DMS53 treated with DMSO at 0.1 percent for 48 hours (cell line): ENCODE measurements around the gene CCNY.

Experiments used
- DNase-seq: peaks from one replicate; lab custom pipeline; 2025; ENCODE audit not compliant: unreplicated experiment; lab: John Stamatoyannopoulos, UW

The CCNY gene

DNA sequence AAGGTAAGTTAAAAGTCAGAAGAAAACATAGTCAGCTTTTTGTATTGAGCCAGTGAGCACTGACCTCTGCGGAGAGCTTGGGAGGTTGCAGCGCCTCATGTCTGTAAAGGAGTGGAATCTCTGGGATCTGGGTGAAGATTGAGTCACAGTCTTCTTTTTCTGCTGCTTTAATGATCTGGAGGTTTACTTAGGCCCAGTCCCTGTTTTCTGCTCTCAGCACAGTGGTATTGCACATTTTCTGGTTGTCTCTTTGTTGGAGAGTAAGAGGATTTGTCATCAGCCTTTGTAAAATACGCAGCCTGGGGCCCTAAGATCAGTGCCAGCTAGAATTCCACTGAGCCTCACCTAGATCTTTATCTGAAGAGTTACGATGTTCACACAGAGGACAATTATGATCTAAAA is 210.5 kb downstream of the CCNY start:
- DNase-seq: no peak

DNA sequence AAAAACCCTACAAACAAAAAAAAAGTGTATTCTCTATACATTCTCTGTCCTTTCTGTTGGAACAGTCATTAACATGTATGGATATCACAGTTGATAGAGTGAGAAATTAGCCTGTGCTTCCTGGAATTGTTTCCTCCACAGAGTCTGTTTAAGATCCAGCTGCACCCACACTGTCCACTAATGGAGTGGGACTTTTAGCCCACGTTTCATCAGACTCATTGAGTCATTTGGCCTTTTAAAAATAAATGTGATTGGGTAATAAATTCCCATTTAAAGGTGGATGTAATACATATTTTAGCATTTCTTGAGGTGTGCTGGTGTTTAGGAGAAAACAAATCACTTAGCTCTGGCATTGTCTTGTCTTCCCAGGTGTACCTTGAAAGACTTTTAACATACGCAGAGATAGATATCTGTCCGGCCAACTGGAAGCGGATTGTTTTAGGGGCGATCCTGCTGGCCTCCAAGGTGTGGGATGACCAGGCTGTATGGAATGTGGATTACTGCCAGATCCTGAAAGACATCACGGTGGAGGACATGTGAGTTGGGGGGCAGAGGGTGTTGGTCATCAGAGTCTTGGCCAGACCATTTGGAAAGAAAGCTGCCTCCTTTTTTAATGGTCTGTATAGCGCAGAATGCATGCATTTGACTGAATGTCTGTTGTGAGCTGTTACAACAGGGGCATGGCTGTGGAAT is 216.5 kb downstream of the CCNY start:
- no peak for DNase-seq

DNA sequence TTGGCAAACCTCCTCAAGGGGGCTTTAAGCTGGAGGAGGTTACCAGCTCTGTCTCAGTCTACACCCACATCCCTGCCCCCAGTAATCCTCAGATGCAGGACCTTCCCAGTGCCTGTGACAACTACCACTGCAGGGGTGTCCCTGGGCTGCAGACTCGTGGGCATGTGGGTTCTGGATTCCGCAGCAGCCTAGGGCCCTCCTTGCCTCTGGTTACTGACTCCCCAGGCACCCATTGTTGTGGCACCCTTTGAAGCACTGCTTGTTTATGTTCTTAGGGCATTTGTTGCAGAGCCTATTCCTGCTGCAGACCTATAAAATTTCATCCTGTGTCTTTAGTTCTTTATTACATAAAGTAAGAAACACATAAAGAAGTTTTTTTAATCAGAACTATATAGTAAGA is 217.7 kb downstream of the CCNY start:
- no peak for DNase-seq

DNA sequence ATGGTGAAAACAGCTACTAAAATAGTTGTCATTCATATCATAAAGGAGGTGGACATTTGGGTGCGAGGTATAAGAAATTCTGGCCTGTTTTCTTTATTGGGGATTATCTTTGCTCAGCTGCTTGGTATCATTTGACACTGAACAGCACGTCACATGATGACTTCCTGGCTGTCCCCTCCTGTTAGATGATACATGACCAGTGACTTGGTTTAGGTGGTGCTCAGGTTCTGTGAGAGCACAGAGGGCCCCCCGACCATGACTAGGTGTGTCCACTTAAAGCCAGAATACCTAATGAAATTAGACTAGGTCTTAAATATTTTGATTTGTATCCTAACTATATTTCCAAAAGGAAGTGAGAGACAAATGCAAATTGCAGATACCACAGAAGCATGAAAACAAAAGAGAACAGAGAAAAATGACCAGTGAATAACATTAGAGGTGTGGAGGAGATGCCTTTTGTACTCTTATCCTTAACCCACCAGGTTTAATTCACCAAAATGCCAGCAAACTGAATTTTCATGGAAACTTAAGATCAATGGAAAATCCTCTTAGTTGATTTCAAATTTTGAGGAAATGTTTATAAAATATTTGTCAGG is 218.2 kb downstream of the CCNY start:
- DNase-seq: no peak

DNA sequence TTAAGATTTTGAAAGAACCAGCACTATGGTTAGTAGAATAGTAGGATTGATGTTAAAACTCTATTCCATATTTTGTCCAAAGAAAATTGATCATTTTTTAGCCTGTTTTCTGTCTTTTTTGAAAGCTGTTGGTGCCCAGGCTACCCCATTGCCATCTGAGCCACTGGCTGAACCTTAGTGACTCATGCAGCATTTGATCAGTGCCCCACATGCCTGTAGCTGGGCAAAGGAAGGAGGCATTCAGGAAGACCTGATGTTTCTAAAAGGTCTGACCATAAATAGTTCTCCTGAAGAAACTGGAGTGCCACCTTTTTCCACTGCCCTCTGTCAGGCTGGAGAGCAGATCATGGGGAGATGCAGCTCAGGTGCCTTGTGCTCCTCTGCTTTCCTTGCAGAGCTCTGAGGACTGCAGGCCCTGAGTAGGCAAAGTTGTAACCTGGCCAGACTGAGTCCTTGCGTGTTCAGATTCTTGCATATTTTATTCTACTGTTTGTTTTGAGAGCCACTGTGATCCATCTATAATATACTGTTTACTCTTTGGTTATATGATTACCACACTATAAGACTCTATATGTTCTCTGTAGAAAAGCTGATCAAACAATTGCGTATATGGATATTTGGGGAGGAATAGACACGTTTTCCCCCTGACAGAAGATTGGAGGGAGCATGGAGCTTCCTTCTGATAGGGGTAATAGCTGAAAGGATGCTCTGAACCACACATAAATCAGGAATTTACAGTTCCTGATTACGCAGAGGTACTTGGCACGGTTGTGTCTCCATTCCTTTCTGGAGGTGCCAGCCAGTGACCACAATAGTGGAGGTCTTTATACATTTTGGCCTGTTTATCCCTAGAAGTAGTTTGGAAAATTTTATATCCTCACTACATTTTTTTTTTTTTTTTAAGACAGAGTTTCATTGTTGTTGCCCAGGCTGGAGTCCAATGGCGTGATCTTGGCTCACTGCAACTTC is 219.9 kb downstream of the CCNY start:
- no peak for DNase-seq

DNA sequence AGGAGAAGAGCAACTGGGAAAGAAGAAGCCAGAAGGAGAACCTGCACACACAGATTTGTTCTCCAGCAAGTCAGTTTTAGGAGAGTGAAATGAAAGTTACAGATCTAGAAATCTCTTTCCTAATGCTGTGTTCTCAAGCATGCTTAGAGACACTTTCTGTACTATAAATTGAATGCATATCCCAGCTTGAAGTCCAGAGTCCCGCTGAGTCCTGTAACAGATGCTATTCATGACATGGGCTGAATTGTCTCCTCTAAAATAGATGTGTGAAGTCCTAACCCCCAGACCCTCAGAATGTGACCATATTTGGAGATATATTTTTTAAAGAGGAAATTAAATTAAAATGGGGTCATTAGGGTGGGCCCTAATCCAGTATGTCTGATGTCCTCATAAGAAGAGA is 222.0 kb downstream of the CCNY start:
- no peak for DNase-seq

DNA sequence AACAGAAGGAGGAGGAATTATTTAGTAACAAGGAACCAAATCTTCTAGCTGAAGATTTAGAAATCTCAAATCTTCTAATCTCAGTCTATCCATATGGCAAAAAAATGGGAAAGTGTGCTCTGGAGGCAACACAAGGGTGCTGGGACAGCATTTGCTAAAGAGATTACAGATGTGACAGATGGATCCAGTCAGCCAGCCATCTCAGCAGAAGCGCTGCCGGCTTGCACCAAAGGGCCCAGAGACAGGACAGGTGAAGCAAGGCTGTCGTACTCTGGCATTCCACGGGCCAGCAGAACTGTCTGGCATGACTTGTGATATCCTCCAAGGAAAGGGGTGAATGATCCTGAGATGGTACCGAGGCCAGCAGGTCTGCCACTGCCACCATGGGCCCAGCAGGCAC is 223.1 kb downstream of the CCNY start:
- DNase-seq: no peak

DNA sequence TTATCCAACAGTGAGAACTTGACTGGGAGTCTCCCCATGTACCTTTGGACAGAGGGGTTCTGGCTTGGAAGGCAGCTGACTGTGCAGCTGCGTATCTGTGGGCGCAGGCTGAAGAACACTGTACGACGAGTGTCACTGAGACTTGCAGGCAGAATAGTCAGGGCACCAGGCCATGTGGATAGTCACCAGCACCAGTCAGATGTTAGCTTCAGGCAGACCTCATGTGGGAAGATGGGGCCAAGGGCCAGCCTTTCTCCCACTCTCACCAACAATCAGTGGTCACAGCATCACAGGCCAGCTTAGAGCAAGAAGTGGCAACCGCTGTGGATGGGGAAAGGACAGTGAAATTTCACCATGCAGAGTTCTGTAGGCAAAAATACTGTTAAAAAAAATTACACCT is 225.4 kb downstream of the CCNY start:
- DNase-seq: no peak

DNA sequence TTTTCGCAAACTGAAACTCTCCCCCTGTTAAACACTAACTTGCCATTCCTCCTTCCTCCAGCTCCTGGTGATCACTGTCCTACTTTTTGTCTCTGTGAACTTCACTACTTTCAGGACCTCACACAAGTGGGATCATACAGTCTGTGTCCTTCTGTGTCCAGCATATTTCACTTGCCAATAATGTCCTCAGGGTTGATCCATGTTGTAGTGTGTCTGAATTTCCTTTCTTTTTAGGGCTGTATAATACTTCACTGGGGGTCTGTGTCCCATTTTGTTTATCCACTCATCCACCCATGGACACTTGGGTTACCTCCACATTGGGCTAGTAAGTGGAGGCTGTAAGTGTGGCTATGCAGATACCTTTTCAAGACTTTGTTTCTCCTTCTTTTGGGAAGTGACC is 226.1 kb downstream of the CCNY start:
- no peak for DNase-seq

DNA sequence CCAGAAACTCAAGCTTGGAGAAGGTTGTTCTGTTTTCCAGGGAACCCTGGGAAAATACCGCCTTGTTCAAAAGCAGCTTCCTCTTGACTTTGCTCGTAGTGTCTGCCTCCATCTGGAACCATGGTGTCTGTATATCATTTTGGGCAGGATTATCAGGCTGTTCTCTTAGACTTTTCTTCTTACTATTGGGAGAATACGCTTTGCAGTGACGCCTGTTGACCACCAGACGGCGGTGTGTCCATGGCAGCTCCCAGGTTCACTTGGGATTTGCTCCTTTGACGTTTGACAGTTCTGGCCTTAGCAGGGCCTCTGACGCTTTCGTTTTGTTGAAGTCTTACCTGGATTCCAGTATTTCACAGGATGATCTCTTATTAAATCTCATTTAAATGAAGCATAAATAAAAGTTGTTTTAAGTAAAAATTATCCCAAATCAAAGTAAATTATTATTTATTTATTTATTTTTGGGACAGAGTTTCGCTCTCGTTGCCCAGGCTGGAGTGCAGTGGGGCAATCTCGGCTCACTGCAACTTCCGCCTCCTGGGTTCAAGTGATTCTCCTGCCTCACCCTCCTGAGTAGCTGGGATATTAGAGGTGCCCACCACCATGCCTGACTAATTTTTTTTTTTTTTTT is 227.1 kb downstream of the CCNY start:
- peak; percentile 76 for DNase-seq

DNA sequence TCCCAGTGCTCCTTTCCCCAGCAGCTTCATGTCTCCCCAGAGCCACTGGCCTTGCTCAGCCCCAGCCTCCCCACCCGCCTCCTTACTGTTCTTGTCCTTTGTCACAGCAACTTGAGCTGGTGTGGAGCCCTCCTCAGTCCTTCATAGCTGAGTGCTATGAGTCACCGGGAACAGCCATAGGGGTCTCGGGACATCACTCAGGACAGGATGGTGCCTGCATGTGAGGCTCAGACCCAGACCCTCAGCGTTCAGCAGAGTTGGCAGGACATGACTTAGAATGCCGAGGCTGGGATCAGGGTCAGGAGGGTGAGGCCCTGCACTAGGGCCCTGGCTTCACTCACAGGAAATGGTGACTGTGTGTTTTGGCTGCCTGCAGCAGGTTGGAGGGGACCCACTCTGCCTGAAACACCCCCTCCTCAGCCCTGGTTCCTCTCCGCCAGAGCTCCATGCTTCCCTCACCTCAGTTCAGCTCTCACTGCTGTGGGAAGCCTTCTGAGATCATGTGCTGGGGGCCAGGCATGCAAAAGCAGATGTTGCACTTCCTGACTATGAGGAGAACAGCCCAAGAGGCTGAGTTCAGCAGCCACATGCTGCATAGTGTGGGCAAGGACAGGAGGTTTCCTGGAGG is 228.1 kb downstream of the CCNY start:
- no peak for DNase-seq

DNA sequence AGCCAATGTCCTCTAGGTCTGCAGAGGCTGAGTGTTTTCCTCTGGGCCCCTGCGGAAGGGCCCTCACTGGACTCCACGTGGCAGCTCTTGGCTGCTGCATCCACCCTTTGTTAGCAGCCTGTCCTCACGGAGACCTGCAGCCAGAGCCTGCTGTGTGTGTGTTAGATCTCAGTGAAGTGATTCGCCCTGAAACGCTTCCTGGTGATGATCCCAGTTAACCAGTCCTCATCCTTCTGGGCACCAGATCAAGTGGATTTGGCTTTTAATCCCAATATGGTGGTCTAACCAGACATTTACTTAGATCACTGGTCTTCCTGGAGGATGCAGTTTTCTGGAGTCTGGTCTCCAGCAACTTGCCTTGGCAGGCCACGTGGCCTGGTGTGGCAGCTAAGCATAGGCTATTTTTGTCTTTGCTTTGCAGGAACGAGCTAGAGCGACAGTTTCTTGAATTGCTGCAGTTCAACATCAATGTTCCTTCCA is 229.3 kb downstream of the CCNY start:
- DNase-seq: no peak

DNA sequence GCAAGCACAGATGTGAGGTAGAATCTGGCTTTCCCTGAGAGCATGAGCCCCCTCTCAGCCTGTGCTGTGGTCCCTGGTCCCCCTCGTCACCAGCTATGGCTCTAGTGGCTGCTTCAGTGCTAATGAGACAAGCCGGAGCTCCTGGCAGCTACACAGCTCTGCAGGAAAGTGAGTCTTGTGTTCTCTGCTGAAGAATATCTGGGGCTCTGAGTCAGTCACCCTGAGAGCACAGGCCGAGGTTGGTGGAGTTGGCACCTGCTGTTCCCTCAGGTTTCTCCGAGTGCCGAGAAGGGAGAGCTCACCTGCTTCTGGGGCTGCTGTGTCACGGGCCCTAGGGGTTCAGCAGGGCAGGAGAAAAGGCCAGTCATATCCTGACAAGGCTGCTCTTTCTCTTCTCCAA is 231.6 kb downstream of the CCNY start:
- no peak for DNase-seq

DNA sequence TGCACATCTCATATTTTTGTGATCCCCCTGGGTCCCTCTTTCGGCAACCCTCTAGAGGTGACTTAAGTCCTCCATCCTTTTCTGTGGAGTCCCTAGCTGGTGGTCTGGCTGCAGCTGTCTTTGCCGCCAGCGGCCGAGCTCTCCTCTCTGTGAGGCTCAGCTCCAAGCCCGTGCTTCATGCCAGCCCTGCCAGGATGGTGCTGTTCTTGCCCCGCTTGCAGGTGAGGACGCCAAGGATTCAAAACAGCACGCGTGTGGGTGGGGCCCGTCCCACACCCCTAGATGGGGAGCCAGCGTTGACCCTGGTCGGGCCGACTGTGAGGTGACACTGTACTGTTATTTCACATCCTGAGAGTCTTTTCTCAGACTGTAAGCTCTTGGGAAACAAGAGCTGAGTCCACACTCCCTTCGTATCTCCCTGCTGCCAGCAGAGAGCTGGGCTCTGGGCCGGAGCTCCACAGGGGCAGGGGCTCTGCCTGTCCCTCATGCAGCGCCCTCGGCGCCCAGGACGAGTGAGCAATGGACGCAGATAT is 232.2 kb downstream of the CCNY start:
- DNase-seq: no peak

DNA sequence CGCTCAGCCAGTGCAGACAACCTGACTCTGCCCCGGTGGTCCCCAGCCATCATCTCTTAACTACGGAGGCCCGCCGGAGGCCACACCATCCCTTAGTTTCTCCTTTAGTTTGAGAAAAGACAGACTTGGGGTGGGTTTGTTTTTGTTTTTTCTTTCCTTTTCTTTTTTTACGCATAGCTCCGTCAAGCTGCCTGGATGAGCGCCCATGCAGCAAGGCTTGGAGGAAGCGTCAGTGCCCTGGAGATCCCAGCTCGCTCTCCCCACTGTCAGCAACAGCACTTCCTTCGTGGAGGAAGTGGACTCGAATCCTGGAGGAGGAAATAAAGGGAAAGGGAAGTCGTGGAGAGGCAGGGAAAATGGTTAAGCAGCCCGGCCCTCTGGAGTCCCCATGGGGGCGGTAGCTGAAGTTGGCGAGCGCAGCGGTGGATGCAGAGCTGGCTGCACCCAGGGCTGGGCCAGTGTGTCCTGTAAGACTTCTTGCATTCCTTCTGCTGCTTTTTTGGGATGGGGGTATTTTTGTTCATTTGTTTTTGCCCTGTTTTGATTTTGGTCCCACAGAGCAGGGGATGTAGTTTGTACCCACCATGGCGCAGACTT is 232.9 kb downstream of the CCNY start:
- no peak for DNase-seq

DNA sequence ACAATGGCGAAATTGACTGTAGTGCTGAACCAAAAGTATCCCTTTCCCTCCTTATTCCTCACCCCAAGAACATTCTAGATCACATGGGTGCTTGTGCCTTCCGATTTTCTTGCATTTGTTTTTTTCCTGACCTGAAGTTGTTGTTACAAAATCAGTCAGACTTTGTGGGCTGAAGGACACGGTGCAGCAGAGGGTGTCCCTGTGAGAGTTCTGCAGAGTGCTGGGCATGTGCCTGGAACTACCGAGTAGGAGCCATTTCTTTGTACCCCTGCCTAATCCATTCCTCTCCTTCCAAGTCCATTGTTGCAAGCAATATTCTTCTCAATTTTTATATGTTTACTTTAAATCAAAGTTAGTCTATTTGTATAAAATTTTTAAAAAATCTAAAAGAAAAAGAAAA is 233.5 kb downstream of the CCNY start:
- DNase-seq: no peak

DNA sequence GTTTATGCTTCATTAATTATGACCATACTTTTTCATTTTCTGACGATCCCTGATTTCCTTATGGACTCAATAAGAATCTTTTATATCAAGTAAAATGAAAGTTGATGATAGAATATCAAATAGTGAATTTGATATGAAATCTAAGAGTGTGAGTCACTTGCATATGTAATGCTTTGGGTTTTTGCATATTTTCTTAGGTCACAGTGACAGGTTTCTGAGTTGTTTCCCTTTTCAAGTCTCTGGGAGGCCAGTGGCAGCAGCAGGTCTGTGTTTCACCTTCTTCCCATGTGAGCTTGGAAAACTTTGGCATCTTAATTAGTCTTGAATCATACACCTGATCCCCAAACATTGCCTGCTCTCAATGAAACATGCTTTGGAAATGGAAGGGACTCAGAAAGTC is 234.1 kb downstream of the CCNY start:
- DNase-seq: no peak

DNA sequence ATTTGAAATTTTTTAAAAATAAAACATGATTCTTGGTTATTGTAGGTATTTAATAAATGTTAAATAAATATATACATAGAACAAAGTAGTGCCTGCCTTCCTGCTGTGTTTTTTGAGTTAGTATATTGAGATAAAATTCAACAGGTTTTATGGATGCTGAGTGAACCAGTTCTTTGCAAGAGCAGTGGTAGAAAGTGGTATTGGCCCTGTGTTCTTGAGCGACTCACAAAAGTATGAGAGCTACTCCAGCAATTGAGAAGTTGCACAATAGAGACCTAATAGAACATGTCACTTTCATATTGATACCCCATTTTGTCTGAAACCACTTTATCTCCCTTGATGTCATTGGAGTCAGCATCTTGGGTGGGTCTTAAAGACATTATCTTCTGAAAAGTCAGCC is 236.3 kb downstream of the CCNY start:
- DNase-seq: no peak

DNA sequence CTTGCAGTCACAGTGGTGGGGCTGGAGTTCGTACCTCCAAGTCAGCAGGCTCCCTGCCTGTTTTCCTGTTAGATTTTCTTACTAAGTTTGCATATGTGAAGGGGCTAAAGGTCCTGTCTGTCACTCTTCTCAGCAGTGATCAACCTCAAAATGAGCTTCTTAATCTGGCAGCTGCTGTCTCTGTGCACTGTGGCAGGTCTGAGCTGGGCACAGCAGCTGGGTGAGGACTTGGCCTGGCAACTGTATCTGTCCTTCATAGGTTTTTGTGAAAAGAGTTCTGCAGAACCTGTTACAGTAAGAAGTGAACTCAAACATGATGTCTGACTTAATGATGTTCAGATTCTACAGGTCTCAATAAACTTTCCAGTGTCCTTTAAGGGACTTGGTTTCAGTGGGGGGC is 237.5 kb downstream of the CCNY start:
- DNase-seq: no peak

DNA sequence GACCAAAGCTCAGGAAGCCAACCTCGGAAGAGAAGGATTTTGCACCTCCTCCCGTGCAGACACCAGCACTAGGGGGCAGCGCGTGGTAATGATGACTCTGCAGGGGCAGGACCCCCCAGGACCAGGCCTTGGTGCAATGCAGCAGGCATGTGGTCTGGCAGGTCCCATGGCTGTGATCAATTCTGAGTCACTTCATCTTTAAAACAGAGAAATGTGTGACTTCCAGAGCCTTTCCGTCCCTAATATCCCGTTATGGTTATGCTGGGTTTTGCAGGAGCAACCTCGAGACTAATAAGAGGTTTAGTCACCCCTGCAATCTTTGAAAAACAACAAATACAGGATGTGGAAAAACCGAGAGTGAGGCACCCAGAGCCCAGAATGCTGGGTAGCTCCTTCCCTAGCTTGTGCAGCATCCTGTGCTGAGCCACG is 238.6 kb downstream of the CCNY start:
- no peak for DNase-seq
